Nephron progenitor cell (in vitro differentiated cells): ENCODE results near the gene BRAP.
"Not testable (repeated sequence)": the region's sequence is repeated elsewhere in the genome, so short reads cannot be mapped to it uniquely, and the experiment has no call there.

Source experiments
- DNase-seq: peaks from one replicate; pipeline ENCODE4 v3.0.0; 2021
- H3K27ac Mint-ChIP-seq: 2 replicates; pipeline ENCODE4 v1.8.0; 2021; ENCODE audit warnings: mild to moderate bottlenecking, moderate library complexity, mixed read lengths
- H3K27me3 Mint-ChIP-seq: 2 replicates; pipeline ENCODE4 v1.8.0; 2021; ENCODE audit warnings: mild to moderate bottlenecking, low read depth, mixed read lengths; ENCODE audit not compliant: poor library complexity
- H3K36me3 Mint-ChIP-seq: 2 replicates; pipeline ENCODE4 v1.8.0; 2021; ENCODE audit warnings: low read depth, mixed read lengths
- H3K4me1 Mint-ChIP-seq: 2 replicates; pipeline ENCODE4 v1.8.0; 2021; ENCODE audit warnings: mixed read lengths
- H3K4me3 Mint-ChIP-seq: 2 replicates; pipeline ENCODE4 v1.8.0; 2021; ENCODE audit warnings: mild to moderate bottlenecking, moderate library complexity, mixed read lengths
- H3K9me3 Mint-ChIP-seq: 2 replicates; pipeline ENCODE4 v1.8.0; 2021; ENCODE audit warnings: mild to moderate bottlenecking, moderate library complexity, mixed read lengths
- TF ChIP-seq, protein P1 (sequence below): fragments of 200-600 bp; sonication (generic); IDR thresholded peaks from 2 replicates; pipeline ENCODE4 v1.5.0; 2021; ENCODE audit warnings: antibody characterized with exemption

The BRAP gene

GRCh38 chr12:111685811-111686573, at the start of gene BRAP, which contains the start of gene ACAD10:
Gene BRAP (minus strand): TSS chr12:111685956. CDS start chr12:111685792, 164 bp downstream.
Gene ACAD10 (plus strand): TSS chr12:111686053. CDS start chr12:111692710, 6,657 bp downstream.
- Mint-ChIP-seq H3K4me1 (peaks cover 30% of the 10 kb centered on the region), H3K36me3 (peaks cover 25% of the 10 kb centered on the region), H3K27me3 (peaks cover 3% of the 10 kb centered on the region), H3K9me3 (no peaks in the 10 kb centered on the region), H3K27ac (peak within 1 kb of the TSS; percentile 98), H3K4me3 (peak within 1 kb of the TSS; percentile 100)
- peak; percentile 95 for DNase-seq
- TF ChIP-seq, protein P1, sequence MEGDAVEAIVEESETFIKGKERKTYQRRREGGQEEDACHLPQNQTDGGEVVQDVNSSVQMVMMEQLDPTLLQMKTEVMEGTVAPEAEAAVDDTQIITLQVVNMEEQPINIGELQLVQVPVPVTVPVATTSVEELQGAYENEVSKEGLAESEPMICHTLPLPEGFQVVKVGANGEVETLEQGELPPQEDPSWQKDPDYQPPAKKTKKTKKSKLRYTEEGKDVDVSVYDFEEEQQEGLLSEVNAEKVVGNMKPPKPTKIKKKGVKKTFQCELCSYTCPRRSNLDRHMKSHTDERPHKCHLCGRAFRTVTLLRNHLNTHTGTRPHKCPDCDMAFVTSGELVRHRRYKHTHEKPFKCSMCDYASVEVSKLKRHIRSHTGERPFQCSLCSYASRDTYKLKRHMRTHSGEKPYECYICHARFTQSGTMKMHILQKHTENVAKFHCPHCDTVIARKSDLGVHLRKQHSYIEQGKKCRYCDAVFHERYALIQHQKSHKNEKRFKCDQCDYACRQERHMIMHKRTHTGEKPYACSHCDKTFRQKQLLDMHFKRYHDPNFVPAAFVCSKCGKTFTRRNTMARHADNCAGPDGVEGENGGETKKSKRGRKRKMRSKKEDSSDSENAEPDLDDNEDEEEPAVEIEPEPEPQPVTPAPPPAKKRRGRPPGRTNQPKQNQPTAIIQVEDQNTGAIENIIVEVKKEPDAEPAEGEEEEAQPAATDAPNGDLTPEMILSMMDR = no peak

GRCh38 chr12:111733340-111733915, 47.7 kb upstream of the BRAP start:
- Mint-ChIP-seq H3K27ac (peak overlapping the region; percentile 22), H3K4me1 (no peaks in the 10 kb centered on the region), H3K27me3 (peaks cover 3% of the 10 kb centered on the region), H3K4me3 (no peak overlapping the region), H3K9me3 (no peaks in the 10 kb centered on the region), H3K36me3 (peaks cover 70% of the 10 kb centered on the region)
- DNase-seq = no peak
- TF ChIP-seq, protein P1 = no peak

DNA sequence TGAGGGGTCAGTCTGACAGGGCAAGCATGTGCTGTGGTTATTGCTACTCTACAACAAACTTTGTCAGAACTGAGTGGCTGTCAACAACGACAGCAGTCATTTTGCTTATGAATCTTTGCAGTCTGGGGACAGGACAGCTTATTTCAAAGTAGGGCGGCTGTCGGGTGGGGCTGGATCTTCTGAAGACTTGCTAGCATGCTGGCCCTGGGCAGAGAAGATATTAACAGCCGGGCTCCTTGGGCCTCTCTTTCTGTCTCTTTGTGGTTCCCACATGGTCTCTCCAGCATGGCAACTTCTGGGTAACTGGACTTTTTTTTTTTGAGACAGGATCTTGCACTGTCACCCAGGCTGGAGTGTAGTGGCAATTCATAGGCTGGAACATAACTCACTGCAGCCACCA, 47.0 kb upstream of the BRAP start:
- Mint-ChIP-seq H3K4me3 (no peak overlapping the region), H3K9me3 (no peaks in the 10 kb centered on the region), H3K27me3 (peaks cover 7% of the 10 kb centered on the region), H3K36me3 (peaks cover 76% of the 10 kb centered on the region), H3K27ac (peak overlapping the region; percentile 36), H3K4me1 (no peaks in the 10 kb centered on the region)
- DNase-seq = no peak
- TF ChIP-seq, protein P1 = no peak

DNA sequence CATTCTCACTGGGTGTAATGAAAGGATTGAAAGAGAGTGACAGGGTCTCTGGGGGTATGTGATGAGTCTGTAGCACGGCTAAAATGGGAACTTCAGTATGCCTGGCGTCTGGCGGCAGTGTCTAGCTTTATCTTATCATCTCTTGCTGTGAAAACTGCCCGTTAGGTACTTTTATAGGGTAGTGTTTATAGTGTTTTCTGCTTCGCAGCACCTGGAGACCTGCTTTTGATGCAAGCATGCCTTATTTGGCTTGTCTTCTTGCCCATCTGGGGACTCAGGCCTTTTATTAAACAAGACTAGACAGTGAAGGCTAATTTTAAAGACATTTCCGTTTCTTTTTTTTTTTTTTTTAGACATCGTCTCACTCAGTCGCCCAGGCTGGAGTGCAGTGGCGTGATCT, 44.7 kb upstream of the BRAP start:
- Mint-ChIP-seq H3K36me3 (peaks cover 66% of the 10 kb centered on the region), H3K4me1 (no peaks in the 10 kb centered on the region), H3K4me3 (no peak overlapping the region), H3K27ac (no peak overlapping the region), H3K9me3 (peaks cover 2% of the 10 kb centered on the region), H3K27me3 (peaks cover 4% of the 10 kb centered on the region)
- TF ChIP-seq, protein P1 = no peak
- DNase-seq = no peak

GRCh38 chr12:111728795-111729194, 43.0 kb upstream of the BRAP start:
- DNase-seq = no peak
- Mint-ChIP-seq H3K27me3 (peaks cover 7% of the 10 kb centered on the region), H3K27ac (no peak overlapping the region)

DNA sequence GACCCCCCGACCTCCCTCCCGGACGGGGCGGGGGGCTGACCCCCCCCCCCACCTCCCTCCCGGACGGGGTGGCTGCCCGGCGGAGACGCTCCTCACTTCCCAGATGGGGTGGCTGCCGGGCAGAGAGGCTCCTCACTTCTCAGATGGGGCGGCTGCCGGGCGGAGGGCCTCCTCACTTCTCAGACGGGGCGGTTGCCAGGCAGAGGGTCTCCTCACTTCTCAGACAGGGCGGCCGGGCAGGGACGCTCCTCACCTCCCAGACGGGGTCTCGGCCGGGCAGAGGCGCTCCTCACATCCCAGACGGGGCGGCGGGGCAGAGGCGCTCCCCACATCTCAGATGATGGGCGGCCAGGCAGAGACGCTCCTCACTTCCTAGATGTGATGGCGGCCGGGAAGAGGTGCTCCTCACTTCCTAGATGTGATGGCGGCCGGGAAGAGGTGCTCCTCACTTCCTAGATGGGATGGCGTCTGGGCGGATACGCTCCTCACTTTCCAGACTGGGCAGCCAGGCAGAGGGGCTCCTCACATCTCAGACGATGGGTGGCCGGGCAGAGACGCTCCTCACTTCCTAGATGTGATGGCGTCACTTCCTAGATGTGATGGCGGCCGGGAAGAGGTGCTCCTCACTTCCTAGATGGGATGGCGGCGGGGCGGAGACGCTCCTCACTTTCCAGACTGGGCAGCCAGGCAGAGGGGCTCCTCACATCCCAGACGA, 38.0 kb upstream of the BRAP start:
- not testable (repeated sequence) for H3K4me1 Mint-ChIP-seq, DNase-seq, H3K27ac Mint-ChIP-seq, H3K4me3 Mint-ChIP-seq, H3K27me3 Mint-ChIP-seq
- peaks cover 74% of the 10 kb centered on the region for H3K36me3 Mint-ChIP-seq
- H3K9me3 Mint-ChIP-seq = peaks cover 27% of the 10 kb centered on the region

More at GRCh38 chr12:111728795-111729194, 43.0 kb upstream of the BRAP start:
- H3K9me3 Mint-ChIP-seq = peaks cover 17% of the 10 kb centered on the region
- H3K36me3 Mint-ChIP-seq = peaks cover 66% of the 10 kb centered on the region
- no peaks in the 10 kb centered on the region for H3K4me1 Mint-ChIP-seq
- H3K4me3 Mint-ChIP-seq = no peak overlapping the region
- TF ChIP-seq, protein P1 = no peak
